IPS-18a (cell line): ENCODE measurements around the gene SPATS2L.

Source experiments
- H3K27ac ChIP-seq: one replicate; pipeline ENCODE4 v1.5.1; 2013; ENCODE audit warnings: low read length
- H3K27me3 ChIP-seq: one replicate; pipeline ENCODE4 v1.6.1; 2013; ENCODE audit warnings: mild to moderate bottlenecking, low read length; ENCODE audit not compliant: control insufficient read depth, insufficient read depth
- H3K36me3 ChIP-seq: one replicate; pipeline ENCODE4 v1.6.1; 2013; ENCODE audit warnings: low read depth, low read length; ENCODE audit not compliant: control insufficient read depth
- H3K4me1 ChIP-seq: one replicate; pipeline ENCODE4 v1.6.1; 2013; ENCODE audit warnings: low read depth, low read length; ENCODE audit not compliant: control insufficient read depth
- H3K4me3 ChIP-seq: one replicate; pipeline ENCODE4 v1.5.1; 2013; ENCODE audit warnings: low read length
- H3K9ac ChIP-seq: one replicate; pipeline ENCODE4 v1.6.1; 2013; ENCODE audit warnings: mild to moderate bottlenecking, low read length, moderate library complexity
- H3K9me3 ChIP-seq: one replicate; pipeline ENCODE4 v1.6.1; 2013; ENCODE audit warnings: low read depth, low read length; ENCODE audit not compliant: control insufficient read depth

The SPATS2L gene

DNA sequence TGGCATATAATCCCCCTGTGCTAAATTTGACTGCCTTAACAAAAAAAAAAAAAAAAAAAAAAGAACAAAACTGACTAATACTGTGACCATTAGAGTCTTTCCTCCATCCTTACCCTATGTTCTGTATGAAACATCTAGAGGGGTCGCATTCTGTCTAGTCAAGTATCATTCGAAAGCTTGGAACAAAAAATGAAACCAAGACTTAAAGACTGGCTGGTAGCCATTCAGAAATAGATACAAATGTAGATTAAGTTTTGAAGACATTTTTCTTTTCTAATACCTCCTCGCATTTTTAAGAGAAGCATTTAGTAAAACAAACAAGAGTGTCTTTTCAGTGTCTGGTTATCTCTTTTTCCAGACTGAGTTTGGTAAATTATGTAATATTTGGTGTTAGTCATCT lies 66.7 kb downstream of the SPATS2L start:
- Histone ChIP-seq H3K4me1 (peaks cover 18% of the 10 kb centered on the region), H3K27me3 (no peaks in the 10 kb centered on the region), H3K4me3 (no peak overlapping the region), H3K27ac (no peak overlapping the region), H3K9me3 (no peaks in the 10 kb centered on the region), H3K9ac (no peak overlapping the region), H3K36me3 (no peaks in the 10 kb centered on the region)

DNA sequence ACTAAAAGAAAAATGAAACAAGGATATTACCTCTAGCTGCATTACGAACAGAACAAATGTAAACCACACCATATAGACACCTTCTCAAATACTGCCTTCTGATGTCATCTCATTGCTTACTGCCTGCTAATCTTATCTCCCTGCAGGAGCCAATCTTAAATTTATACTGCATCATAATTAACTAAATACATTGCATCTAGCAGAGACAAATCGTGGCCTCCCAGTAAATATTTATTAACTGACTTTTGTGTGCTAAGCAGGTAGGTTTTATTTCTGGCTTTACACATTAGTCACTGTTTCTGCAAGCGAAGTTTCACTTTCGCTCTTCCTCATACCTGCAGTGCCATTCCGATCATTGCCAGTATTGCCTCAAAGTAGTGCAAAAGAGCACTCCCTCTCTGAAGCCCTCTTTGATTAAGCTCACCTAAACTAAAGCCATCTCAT lies 67.5 kb downstream of the SPATS2L start:
- Histone ChIP-seq H3K4me1 (peaks cover 26% of the 10 kb centered on the region), H3K9ac (no peak overlapping the region), H3K36me3 (no peaks in the 10 kb centered on the region), H3K9me3 (no peaks in the 10 kb centered on the region), H3K27ac (no peak overlapping the region), H3K4me3 (no peak overlapping the region), H3K27me3 (no peaks in the 10 kb centered on the region)

DNA sequence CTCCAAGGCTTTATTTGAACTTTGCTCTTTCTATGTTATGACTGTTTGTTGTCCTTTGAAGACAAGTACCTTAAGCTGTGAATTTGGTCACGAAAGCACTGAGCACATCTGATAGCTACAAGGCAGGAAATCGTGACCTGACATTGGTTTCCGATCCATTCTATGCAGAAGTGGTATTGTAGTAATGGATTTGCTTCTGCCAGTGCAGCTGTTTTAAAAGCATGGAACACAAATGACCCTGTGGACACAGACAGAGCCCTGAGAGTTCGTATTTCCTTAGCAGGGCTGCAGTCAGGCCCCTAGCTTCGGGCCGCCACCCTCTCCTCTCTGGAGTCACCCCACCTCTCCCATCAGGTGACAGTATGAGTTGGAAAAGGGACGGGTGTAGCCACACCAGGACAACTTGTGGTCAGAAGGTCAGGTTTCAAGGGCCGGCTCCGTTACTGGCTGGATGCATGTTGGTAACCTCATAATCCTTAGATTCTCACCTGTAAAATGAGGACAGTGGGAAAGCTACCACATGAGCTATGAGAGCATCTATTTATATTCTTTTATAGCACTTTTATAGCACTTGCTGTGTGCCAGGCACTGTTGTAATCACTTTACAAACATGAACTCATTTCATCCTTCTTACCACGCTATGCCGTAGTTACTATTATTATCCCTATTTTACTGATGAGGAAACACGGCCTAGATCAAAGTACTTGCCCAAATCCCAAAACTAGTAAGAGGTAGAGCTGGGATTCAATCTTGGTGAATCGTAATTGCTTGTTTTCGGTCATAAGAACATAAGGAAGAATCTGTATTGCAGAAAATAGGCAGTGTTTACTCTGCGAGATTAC lies 70.2 kb downstream of the SPATS2L start:
- peaks cover 45% of the 10 kb centered on the region for H3K4me1 ChIP-seq
- no peaks in the 10 kb centered on the region for H3K36me3 ChIP-seq
- no peak overlapping the region for H3K4me3 ChIP-seq
- H3K27ac ChIP-seq, result no peak overlapping the region
- H3K27me3 ChIP-seq, result no peaks in the 10 kb centered on the region
- no peaks in the 10 kb centered on the region for H3K9me3 ChIP-seq
- no peak overlapping the region for H3K9ac ChIP-seq

DNA sequence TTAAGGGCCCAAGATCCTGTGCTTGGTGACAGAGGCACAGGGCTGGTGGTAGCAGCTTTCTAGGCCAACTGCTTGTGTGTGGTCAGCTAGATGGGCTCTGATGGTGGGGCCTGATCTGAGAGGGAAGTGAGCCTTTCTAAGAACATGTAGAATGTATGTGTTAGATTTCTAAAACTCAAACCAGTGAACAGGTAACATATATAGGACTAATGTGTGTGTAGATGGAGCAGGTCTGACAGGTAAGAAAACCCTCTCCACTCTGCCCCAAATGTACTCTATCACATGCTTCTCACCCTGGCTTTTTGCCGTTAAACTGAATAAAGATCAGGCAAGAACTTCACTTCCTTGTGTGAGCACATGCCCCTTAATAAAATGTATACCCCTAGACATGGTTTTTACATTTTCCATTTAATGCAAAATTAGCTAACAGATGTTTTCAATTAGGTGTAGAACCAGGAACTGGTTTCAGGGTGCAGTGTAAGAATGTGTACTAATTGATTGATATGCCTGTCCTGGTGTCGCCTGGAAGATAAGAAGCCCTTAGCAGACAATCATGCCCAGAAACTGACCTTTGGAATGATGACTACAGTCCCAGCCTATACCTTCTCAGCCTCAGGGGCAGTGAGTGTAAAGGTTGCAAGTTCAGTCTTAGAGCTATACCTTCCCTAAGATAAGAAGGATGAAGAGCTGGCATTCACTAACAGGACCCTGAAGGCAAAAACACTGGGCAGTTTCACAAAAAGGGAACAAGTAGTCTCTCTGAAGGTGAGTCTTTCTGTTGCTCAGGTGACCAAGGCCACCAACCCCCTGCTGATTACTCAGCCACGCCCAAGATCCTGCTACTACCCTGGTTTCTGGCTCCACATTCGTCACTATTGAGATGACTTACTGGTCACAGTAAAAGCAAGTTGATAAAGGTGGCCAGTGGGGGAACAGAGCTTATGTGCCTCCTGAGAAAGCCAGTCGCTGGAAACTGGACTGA lies 71.2 kb downstream of the SPATS2L start:
- no peaks in the 10 kb centered on the region for H3K9me3 ChIP-seq
- H3K4me3 ChIP-seq, result no peak overlapping the region
- peaks cover 50% of the 10 kb centered on the region for H3K4me1 ChIP-seq
- no peak overlapping the region for H3K9ac ChIP-seq
- H3K27me3 ChIP-seq, result no peaks in the 10 kb centered on the region
- H3K36me3 ChIP-seq, result no peaks in the 10 kb centered on the region
- no peak overlapping the region for H3K27ac ChIP-seq

DNA sequence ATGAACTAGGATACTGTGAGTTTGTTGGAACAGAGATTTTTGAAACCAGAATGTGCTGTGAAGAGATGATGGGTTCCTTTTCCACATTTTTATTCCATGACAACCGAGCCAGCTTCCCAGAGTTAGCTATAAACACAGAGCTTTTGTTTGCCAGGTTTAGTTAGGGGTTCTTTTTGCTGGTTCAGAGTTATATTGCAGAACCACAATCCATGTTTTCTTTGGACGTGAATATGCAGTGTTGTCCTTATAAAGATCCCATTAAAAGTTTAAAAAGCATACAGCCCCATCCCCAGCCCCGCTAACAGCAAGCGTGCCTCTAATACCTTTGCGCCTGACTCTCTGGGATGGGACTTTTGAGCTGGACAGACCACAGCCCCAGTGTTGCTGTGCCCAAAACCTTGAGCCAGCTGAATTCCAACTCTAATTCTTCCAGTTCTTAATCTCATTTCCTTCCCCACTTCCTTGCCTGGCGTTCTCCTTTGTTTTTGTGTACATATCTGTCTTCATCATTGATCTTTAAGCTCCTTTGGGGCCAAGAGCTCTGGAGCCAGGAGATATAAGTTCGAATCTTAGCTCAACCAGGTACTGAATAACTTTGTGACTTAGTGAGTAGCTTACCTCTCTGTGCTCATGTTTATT lies 72.3 kb downstream of the SPATS2L start:
- Histone ChIP-seq H3K27me3 (no peaks in the 10 kb centered on the region), H3K9me3 (no peaks in the 10 kb centered on the region), H3K27ac (no peak overlapping the region), H3K4me1 (peaks cover 60% of the 10 kb centered on the region), H3K4me3 (peak overlapping the region; percentile 5), H3K36me3 (no peaks in the 10 kb centered on the region), H3K9ac (peak overlapping the region; percentile 5)

DNA sequence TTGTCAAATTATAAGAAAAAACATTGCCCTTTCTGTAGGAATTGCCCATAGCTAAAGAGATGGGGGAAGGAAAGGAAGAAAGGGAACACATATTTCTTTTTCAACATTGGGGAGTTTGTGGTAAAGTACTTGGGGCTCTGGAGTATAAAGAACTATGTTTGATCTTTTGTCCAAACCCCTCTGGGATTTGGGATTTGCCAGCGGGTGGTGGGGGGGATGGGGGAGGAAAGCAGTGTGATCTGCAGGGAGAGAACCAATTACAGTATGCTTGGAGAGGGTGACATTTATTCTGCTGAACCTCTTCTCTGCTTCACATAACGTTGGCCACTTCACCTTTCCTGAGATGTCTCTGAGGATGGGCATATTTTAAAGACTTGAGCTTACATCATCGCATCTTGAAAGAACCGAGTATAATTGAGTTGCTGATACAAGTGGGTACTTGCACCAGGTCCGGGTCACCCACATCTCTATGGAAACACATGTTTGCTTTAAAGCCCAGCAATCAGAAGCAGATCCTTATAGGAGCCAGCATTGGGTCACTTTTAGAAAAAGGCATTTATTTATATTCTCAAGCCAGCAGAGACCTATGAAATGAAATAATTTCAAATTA lies 73.1 kb downstream of the SPATS2L start:
- Histone ChIP-seq H3K27ac (peak overlapping the region; percentile 31), H3K36me3 (no peaks in the 10 kb centered on the region), H3K9me3 (no peaks in the 10 kb centered on the region), H3K4me3 (peak overlapping the region; percentile 5), H3K4me1 (peaks cover 60% of the 10 kb centered on the region), H3K9ac (peak overlapping the region; percentile 5), H3K27me3 (no peaks in the 10 kb centered on the region)

DNA sequence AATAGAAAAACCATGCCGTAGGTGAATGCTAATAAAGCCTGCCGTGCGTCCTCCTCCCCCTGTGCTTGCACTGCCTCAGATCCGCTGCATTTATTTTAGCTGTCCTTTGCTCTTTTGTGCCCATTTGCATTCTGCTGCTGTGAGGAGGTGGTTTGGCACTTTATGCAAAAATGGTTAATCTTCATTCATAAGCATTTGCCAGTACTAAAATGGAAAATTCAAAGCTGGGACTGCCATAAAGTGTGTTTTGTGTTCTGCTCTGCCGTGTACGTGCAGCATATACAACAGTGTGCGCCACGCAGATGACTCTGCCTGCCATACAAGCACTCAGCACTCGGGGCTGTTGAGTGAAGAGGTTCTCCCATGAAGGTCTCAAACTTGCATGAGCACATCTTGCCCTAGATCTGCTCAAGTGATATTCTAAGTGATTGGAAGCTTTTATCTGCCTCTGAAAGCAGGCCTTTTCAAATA lies 73.6 kb downstream of the SPATS2L start:
- Histone ChIP-seq H3K27ac (peak overlapping the region; percentile 31), H3K9ac (no peak overlapping the region), H3K4me1 (peaks cover 60% of the 10 kb centered on the region), H3K4me3 (peak overlapping the region; percentile 5), H3K27me3 (no peaks in the 10 kb centered on the region), H3K9me3 (no peaks in the 10 kb centered on the region), H3K36me3 (no peaks in the 10 kb centered on the region)

DNA sequence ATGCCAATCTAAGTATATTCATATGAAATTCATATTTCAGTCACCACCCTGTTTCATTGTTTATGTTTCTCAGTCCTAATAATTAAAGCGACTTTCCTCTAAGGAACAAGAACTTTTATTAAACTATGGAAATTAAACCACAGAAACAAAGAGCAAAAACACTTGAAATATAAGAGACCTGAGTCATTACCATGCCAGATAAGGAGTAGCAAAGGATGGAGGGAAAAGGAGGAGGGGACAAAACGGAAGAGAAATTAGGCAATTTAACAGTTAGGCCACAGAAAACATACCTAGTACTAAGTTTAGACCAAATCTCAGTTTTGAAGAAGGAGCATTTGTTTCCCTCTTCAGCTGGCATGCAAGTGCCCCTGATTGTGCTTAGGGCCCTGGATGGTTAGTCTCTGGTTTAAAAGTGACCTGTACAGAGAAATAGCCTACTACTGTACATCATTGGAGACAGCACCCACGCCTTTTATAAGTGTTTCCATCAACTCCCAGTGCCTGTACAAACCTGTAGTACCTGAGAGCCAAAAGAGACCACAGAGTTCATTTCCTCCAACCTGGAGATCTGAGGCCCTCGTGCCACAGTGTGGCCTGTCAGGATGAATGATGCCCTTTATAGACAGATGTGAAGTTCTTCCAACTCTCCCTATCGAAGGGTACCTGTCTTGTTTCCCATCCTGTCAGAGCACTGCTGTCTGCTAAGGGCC lies 74.5 kb downstream of the SPATS2L start:
- Histone ChIP-seq H3K27me3 (no peaks in the 10 kb centered on the region), H3K36me3 (no peaks in the 10 kb centered on the region), H3K4me3 (no peak overlapping the region), H3K27ac (no peak overlapping the region), H3K4me1 (peaks cover 60% of the 10 kb centered on the region), H3K9me3 (no peaks in the 10 kb centered on the region), H3K9ac (no peak overlapping the region)

DNA sequence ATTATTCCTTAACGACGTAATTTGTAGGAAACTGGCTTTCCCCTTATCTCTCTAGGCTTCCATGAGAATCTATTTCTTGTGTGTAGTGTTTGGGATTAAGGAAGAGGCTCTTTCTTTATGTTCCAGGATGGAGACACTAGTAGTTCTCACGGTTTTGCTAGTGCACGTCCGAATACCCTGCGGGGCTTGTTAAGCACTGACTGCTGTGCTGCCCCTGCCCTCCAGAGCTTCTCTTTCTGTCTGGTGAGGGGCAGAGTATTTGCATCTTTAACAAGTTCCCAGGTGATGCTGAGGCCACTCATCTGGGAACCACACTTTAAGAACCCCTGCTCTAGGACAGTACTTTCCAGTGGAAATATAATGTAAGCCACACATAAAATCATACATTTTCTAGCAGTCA lies 76.4 kb downstream of the SPATS2L start:
- no peaks in the 10 kb centered on the region for H3K36me3 ChIP-seq
- H3K4me3 ChIP-seq, result no peak overlapping the region
- H3K4me1 ChIP-seq, result peaks cover 50% of the 10 kb centered on the region
- H3K27ac ChIP-seq, result no peak overlapping the region
- no peaks in the 10 kb centered on the region for H3K27me3 ChIP-seq
- no peak overlapping the region for H3K9ac ChIP-seq
- H3K9me3 ChIP-seq, result no peaks in the 10 kb centered on the region

DNA sequence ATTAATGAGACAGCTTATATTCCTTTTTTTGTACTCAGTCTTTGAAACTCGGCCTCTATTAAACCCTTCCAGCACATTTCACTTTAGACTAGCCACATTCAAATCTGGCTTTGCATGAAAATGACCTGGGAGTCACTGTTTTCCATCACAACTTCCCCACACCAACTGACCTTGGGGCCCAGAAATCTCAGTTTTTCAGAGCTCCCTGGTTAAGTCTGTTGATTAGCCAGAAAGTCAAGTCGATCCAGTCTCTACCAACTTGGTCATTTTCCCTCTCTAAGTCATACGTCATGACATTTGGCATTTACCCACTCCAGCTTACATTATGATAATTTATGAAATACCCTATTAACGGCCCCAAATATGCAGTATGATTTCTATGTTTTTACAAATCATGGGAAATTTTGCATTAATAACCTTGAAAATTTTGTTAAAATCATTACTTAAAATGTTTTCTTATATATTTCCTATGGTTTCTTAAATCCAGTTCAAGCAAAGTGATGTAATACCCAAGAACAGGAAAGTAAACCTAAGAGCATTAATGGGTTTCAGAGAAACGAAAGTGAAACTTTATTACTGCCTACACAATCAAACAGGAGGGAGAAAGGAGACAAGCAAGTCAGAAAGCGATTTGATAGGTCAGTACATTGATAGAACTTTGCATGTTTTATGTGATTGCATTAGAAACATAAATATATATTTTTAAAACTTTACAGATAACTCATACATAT lies 77.1 kb downstream of the SPATS2L start:
- Histone ChIP-seq H3K27ac (no peak overlapping the region), H3K27me3 (no peaks in the 10 kb centered on the region), H3K9ac (no peak overlapping the region), H3K9me3 (no peaks in the 10 kb centered on the region), H3K4me3 (no peak overlapping the region), H3K36me3 (no peaks in the 10 kb centered on the region), H3K4me1 (peaks cover 44% of the 10 kb centered on the region)
